Endothelial cell of umbilical vein (primary cell): ENCODE results near the gene LST1.

ENCODE experiments used
- CTCF ChIP-seq, 2 donors: IDR thresholded peaks; 1 replicate in 1 of 2; 2 replicates in 1 of 2; pipeline ENCODE4 v1.5.1; 2011; ENCODE audit warnings: low read length in 2 of 2, mild to moderate bottlenecking in 2 of 2, moderate library complexity in 2 of 2, control low read depth in 1 of 2, inconsistent platforms in 1 of 2, low read depth in 1 of 2; ENCODE audit not compliant: insufficient read depth in 1 of 2; ENCODE audit errors: extremely low read depth in 1 of 2
- POLR2A ChIP-seq: IDR thresholded peaks from 2 replicates; pipeline ENCODE4 v1.6.1; 2012; ENCODE audit warnings: low read depth, mild to moderate bottlenecking, control low read depth, low read length

- TF ChIP-seq POLR2A = no peak
- no peak for TF ChIP-seq CTCF (IDR thresholded peaks at IDR 0.05; ENCODE audit: extremely low read depth in 1 of 2, insufficient read depth in 1 of 2, low read depth in 1 of 2, low read length in 2 of 2)
Measured at GRCh38 chr6:31621991-31622390, 35.9 kb downstream of the LST1 start.
